ENCODE results near the gene CEP95.

DNA sequence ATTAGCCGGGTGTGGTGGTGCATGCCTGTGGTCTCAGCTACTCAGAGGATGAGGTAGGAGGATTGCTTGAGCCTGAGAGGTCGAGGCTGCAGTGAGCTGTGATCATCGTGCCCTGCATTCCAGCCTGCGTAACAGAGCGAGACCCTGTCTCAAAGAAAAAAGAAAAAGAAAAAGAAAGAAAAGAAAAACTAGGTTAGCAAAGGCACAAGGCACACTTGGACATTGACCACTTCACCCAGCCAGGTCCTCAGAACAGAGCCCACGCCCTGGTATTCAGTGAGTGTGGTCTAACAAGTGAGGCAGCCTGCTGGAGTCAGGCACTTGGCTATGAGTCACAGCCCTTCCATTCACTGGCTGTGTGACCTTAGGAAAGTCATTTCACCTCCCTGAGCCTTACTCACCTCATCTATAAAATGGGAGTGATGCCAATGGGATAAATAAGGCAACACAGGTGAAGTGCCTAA lies 47.5 kb upstream of the CEP95 start:
- TF ChIP-seq, protein P1, sequence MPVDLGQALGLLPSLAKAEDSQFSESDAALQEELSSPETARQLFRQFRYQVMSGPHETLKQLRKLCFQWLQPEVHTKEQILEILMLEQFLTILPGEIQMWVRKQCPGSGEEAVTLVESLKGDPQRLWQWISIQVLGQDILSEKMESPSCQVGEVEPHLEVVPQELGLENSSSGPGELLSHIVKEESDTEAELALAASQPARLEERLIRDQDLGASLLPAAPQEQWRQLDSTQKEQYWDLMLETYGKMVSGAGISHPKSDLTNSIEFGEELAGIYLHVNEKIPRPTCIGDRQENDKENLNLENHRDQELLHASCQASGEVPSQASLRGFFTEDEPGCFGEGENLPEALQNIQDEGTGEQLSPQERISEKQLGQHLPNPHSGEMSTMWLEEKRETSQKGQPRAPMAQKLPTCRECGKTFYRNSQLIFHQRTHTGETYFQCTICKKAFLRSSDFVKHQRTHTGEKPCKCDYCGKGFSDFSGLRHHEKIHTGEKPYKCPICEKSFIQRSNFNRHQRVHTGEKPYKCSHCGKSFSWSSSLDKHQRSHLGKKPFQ (tag by site-specific recombination; IDR thresholded peaks at IDR 0.05), result no peak
- TF ChIP-seq ZNF239 (tag by site-specific recombination; IDR thresholded peaks at IDR 0.05), result no peak
- TF ChIP-seq, protein P2, sequence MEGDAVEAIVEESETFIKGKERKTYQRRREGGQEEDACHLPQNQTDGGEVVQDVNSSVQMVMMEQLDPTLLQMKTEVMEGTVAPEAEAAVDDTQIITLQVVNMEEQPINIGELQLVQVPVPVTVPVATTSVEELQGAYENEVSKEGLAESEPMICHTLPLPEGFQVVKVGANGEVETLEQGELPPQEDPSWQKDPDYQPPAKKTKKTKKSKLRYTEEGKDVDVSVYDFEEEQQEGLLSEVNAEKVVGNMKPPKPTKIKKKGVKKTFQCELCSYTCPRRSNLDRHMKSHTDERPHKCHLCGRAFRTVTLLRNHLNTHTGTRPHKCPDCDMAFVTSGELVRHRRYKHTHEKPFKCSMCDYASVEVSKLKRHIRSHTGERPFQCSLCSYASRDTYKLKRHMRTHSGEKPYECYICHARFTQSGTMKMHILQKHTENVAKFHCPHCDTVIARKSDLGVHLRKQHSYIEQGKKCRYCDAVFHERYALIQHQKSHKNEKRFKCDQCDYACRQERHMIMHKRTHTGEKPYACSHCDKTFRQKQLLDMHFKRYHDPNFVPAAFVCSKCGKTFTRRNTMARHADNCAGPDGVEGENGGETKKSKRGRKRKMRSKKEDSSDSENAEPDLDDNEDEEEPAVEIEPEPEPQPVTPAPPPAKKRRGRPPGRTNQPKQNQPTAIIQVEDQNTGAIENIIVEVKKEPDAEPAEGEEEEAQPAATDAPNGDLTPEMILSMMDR (tag by site-specific recombination; IDR thresholded peaks at IDR 0.05), result no peak
- no peak for TF ChIP-seq ZNF768 (tag by site-specific recombination; IDR thresholded peaks at IDR 0.05)
- no peak for TF ChIP-seq ZNF549 (tag by site-specific recombination; IDR thresholded peaks at IDR 0.05)
- TF ChIP-seq, protein P3, sequence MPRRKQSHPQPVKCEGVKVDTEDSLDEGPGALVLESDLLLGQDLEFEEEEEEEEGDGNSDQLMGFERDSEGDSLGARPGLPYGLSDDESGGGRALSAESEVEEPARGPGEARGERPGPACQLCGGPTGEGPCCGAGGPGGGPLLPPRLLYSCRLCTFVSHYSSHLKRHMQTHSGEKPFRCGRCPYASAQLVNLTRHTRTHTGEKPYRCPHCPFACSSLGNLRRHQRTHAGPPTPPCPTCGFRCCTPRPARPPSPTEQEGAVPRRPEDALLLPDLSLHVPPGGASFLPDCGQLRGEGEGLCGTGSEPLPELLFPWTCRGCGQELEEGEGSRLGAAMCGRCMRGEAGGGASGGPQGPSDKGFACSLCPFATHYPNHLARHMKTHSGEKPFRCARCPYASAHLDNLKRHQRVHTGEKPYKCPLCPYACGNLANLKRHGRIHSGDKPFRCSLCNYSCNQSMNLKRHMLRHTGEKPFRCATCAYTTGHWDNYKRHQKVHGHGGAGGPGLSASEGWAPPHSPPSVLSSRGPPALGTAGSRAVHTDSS (tag by site-specific recombination; IDR thresholded peaks at IDR 0.05), result no peak
- no peak for TF ChIP-seq ZNF658 (tag by site-specific recombination; IDR thresholded peaks at IDR 0.05)
- TF ChIP-seq ZNF121 (tag by site-specific recombination; IDR thresholded peaks at IDR 0.05), result no peak
- TF ChIP-seq KLF10 (tag by site-specific recombination; IDR thresholded peaks at IDR 0.05), result no peak
- TF ChIP-seq ZNF626 (tag by site-specific recombination; IDR thresholded peaks at IDR 0.05), result no peak
- no peak for TF ChIP-seq ZSCAN16 (tag by site-specific recombination; IDR thresholded peaks at IDR 0.05)
- no peak for TF ChIP-seq ZNF335 (tag by site-specific recombination; conservative IDR thresholded peaks at IDR 0.05)
- no peak for TF ChIP-seq ZNF514 (tag by site-specific recombination; IDR thresholded peaks at IDR 0.05)
